H1 (cell line): ENCODE measurements around the gene ELFN1. TPM values are rescaled to one million over a fixed set of nuclear protein-coding genes. Genes with fewer than 3 reads are reported as not detected.

Experiments used
- CTCF ChIA-PET: fragments of 300-600 bp; sonication (Branson Sonifier 250); formaldehyde crosslinking; loops from one replicate; lab custom pipeline; 2021; ENCODE audit not compliant: partially characterized antibody; lab: Charles Lee
- POLR2A ChIA-PET: fragments of 300-600 bp; sonication (Branson Sonifier 250); formaldehyde crosslinking; loops from one replicate; lab custom pipeline; 2021; ENCODE audit warnings: inconsistent platforms; ENCODE audit not compliant: partially characterized antibody; lab: Charles Lee
- DNase-seq, 2 experiments: peaks; one replicate each; pipeline versions ENCODE4 v3.0.0 to v3.0.0-alpha.2; 2010 to 2022; ENCODE audit warnings: low spot score in 2 of 2, low read depth in 1 of 2, mixed read lengths in 1 of 2
- FAIRE-seq: peaks from 2 replicates; lab custom pipeline; 2011; peaks lifted over from hg19 to GRCh38; lab: Jason Lieb, UNC
- H2AFZ ChIP-seq: 2 replicates; pipeline ENCODE4 v1.8.1; 2012; ENCODE audit warnings: low read length, inconsistent platforms
- H2AK5ac ChIP-seq: 2 replicates; pipeline ENCODE4 v1.6.1; 2013; ENCODE audit warnings: low read depth, low read length
- H2BK120ac ChIP-seq: replicated peaks from 2 replicates; pipeline ENCODE3; 2013; ENCODE audit warnings: low read depth, low read length, inconsistent platforms
- H2BK12ac ChIP-seq: 2 replicates; pipeline ENCODE4 v1.6.1; 2013; ENCODE audit warnings: low read depth, low read length
- H2BK15ac ChIP-seq: 2 replicates; pipeline ENCODE4 v1.6.1; 2013; ENCODE audit warnings: low read length
- H2BK20ac ChIP-seq: 2 replicates; pipeline ENCODE4 v1.6.1; 2013; ENCODE audit warnings: low read length
- H2BK5ac ChIP-seq: 2 replicates; pipeline ENCODE4 v1.6.1; 2013; ENCODE audit warnings: low read depth, low read length
- H3K14ac ChIP-seq: 2 replicates; pipeline ENCODE4 v1.6.1; 2013; ENCODE audit warnings: inconsistent platforms; ENCODE audit not compliant: insufficient read length
- H3K18ac ChIP-seq: 2 replicates; pipeline ENCODE4 v1.6.1; 2013; ENCODE audit warnings: low read length; ENCODE audit errors: extremely low read depth
- H3K23ac ChIP-seq: 2 replicates; pipeline ENCODE4 v1.6.1; 2013; ENCODE audit warnings: inconsistent platforms; ENCODE audit not compliant: insufficient read length
- H3K23me2 ChIP-seq: 2 replicates; pipeline ENCODE4 v1.6.1; 2013; ENCODE audit warnings: low read depth, low read length
- H3K27ac ChIP-seq: 2 replicates; pipeline ENCODE4 v1.6.1; 2011; ENCODE audit warnings: low read depth, low read length, inconsistent platforms
- H3K27me3 ChIP-seq, 4 experiments: replicated peaks in 1 of 4; 1 replicate in 1 of 4; 2 replicates in 3 of 4; pipeline versions ENCODE4 v1.6.1 to v1.8.1; 2011 to 2013; ENCODE audit warnings: low read length in 3 of 4, mild to moderate bottlenecking in 3 of 4, inconsistent platforms in 2 of 4, mixed read lengths in 2 of 4, moderate library complexity in 1 of 4; ENCODE audit not compliant: control insufficient read depth in 3 of 4, insufficient read depth in 3 of 4; ENCODE audit errors: extremely low read depth in 1 of 4
- H3K36me3 ChIP-seq, 4 experiments: 2 replicates each; pipeline versions ENCODE4 v1.6.1 to v1.8.1; 2011 to 2013; ENCODE audit warnings: mild to moderate bottlenecking in 4 of 4, low read length in 3 of 4, moderate library complexity in 2 of 4, control low read depth in 1 of 4, inconsistent platforms in 1 of 4; ENCODE audit not compliant: insufficient read depth in 4 of 4, control insufficient read depth in 2 of 4
- H3K4ac ChIP-seq: replicated peaks from 2 replicates; pipeline ENCODE3; 2013; ENCODE audit warnings: low read length, low read depth, mixed read lengths, inconsistent platforms; ENCODE audit not compliant: insufficient read length
- H3K4me1 ChIP-seq, 4 experiments: replicated peaks in 1 of 4; 1 replicate in 1 of 4; 2 replicates in 3 of 4; pipeline versions ENCODE4 v1.6.1 to v1.8.1; 2011 to 2013; ENCODE audit warnings: low read length in 3 of 4, inconsistent platforms in 2 of 4, mixed read lengths in 1 of 4; ENCODE audit not compliant: insufficient read depth in 4 of 4, control insufficient read depth in 3 of 4
- H3K4me2 ChIP-seq, 2 experiments: 2 replicates each; pipeline versions ENCODE4 v1.6.1 to v1.8.1; 2011 to 2013; ENCODE audit warnings: low read depth in 2 of 2, low read length in 2 of 2, control low read depth in 1 of 2, inconsistent platforms in 1 of 2, mild to moderate bottlenecking in 1 of 2; ENCODE audit not compliant: insufficient read depth in 1 of 2
- H3K4me3 ChIP-seq, 4 experiments: fragments of 200-600, 300-600 bp in 1 of 4; sonication (generic), shearing (Covaris generic), sonication (Bioruptor Twin) in 1 of 4; 2 replicates each; pipeline versions ENCODE4 v1.5.1 to v1.8.1; 2011 to 2016; ENCODE audit warnings: low read length in 4 of 4, low read depth in 3 of 4, control low read depth in 2 of 4, inconsistent platforms in 2 of 4, mild to moderate bottlenecking in 2 of 4, mixed read lengths in 1 of 4, moderate library complexity in 1 of 4; ENCODE audit not compliant: insufficient read depth in 2 of 4; ENCODE audit errors: extremely low read depth in 1 of 4
- H3K56ac ChIP-seq: replicated peaks from 2 replicates; pipeline ENCODE3; 2013; ENCODE audit warnings: low read depth, mild to moderate bottlenecking, mixed read lengths, low read length, inconsistent platforms; ENCODE audit not compliant: insufficient read length
- H3K79me1 ChIP-seq: 2 replicates; pipeline ENCODE4 v1.6.1; 2013; ENCODE audit warnings: low read depth, low read length, control low read depth
- H3K79me2 ChIP-seq, 2 experiments: 2 replicates each; pipeline versions ENCODE4 v1.6.1 to v1.8.1; 2012 to 2013; ENCODE audit warnings: low read length in 2 of 2, mild to moderate bottlenecking in 2 of 2, inconsistent platforms in 1 of 2; ENCODE audit not compliant: insufficient read depth in 2 of 2, control insufficient read depth in 1 of 2
- H3K9ac ChIP-seq, 4 experiments: replicated peaks in 1 of 4; 1 replicate in 1 of 4; 2 replicates in 3 of 4; pipeline versions ENCODE4 v1.6.1 to v1.8.1; 2011 to 2013; ENCODE audit warnings: low read depth in 3 of 4, low read length in 3 of 4, control low read depth in 2 of 4, mild to moderate bottlenecking in 2 of 4, moderate library complexity in 2 of 4, inconsistent platforms in 1 of 4; ENCODE audit errors: extremely low read depth in 1 of 4
- H3K9me3 ChIP-seq, 2 experiments: 2 replicates each; pipeline versions ENCODE4 v1.6.1 to v1.8.1; 2012 to 2013; ENCODE audit warnings: mild to moderate bottlenecking in 2 of 2, moderate library complexity in 2 of 2, control low read depth in 1 of 2, inconsistent platforms in 1 of 2, low read depth in 1 of 2, low read length in 1 of 2, mixed read lengths in 1 of 2; ENCODE audit not compliant: insufficient read depth in 2 of 2
- H4K20me1 ChIP-seq, 2 experiments: replicated peaks in 1 of 2; 2 replicates each; pipeline versions ENCODE3 to v1.8.1; 2011 to 2013; ENCODE audit warnings: inconsistent platforms in 2 of 2, low read length in 2 of 2, mild to moderate bottlenecking in 1 of 2; ENCODE audit not compliant: insufficient read depth in 2 of 2, control insufficient read depth in 1 of 2
- H4K5ac ChIP-seq: 2 replicates; pipeline ENCODE4 v1.6.1; 2013; ENCODE audit warnings: low read length, low read depth, mixed read lengths, inconsistent platforms; ENCODE audit not compliant: insufficient read length
- H4K8ac ChIP-seq: 2 replicates; pipeline ENCODE4 v1.8.0; 2013; ENCODE audit warnings: mild to moderate bottlenecking, moderate library complexity, low read length, inconsistent platforms; ENCODE audit not compliant: insufficient read depth; ENCODE audit errors: extremely low read depth
- H4K91ac ChIP-seq: replicated peaks from 2 replicates; pipeline ENCODE3; 2013; ENCODE audit warnings: low read length, mixed read lengths, inconsistent platforms; ENCODE audit not compliant: insufficient read length
- ASH2L ChIP-seq: fragments of 200-600, 300-600 bp; sonication (generic); IDR thresholded peaks from one replicate; pipeline ENCODE4 v1.7.1; 2017; ENCODE audit warnings: low read length
- BACH1 ChIP-seq: IDR thresholded peaks from 2 replicates; pipeline ENCODE4 v1.6.1; 2012; ENCODE audit warnings: low read length, improper control_type of control experiment
- CREB1 ChIP-seq: IDR thresholded peaks from 2 replicates; pipeline ENCODE4 v1.6.1; 2012; ENCODE audit warnings: inconsistent platforms
- JUN ChIP-seq: IDR thresholded peaks from 2 replicates; pipeline ENCODE4 v1.6.1; 2011; ENCODE audit warnings: low read depth, mild to moderate bottlenecking, improper control_type of control experiment, low read length
- MAFK ChIP-seq: IDR thresholded peaks from 2 replicates; pipeline ENCODE4 v1.6.1; 2012; ENCODE audit warnings: low read depth, mild to moderate bottlenecking, improper control_type of control experiment, low read length
- POLR2AphosphoS5 ChIP-seq: IDR thresholded peaks from 2 replicates; pipeline ENCODE4 v1.6.1; 2011; ENCODE audit warnings: low read depth, low read length
- RFX5 ChIP-seq: IDR thresholded peaks from 2 replicates; pipeline ENCODE4 v1.6.1; 2011; ENCODE audit warnings: low read depth, low read length, improper control_type of control experiment, borderline replicate concordance
- SIN3A ChIP-seq, 2 experiments: IDR thresholded peaks in 1 of 2; conservative IDR thresholded peaks in 1 of 2; 2 replicates each; pipeline ENCODE4 v1.6.1; 2011 to 2012; ENCODE audit warnings: low read length in 2 of 2, improper control_type of control experiment in 1 of 2, low read depth in 1 of 2, mild to moderate bottlenecking in 1 of 2
- SP1 ChIP-seq: IDR thresholded peaks from 2 replicates; pipeline ENCODE4 v1.6.1; 2011; ENCODE audit warnings: low read depth, low read length
- SUZ12 ChIP-seq: fragments of 200-600 bp; sonication (generic); IDR thresholded peaks from 2 replicates; pipeline ENCODE4 v1.6.1; 2012; ENCODE audit warnings: mild to moderate bottlenecking, inconsistent platforms, low read length, moderate library complexity, mixed read lengths
- WGBS, 2 experiments: shearing (Covaris generic) in 1 of 2; methylation state at CpG; one replicate each; pipeline versions ENCODE4 v1.1.6 to v1.1.7; 2013 to 2015; ENCODE audit warnings: low lambda C conversion rate in 2 of 2, mixed read lengths in 2 of 2, inconsistent platforms in 1 of 2, low coverage in 1 of 2, missing lambda C conversion rate in 1 of 2; ENCODE audit not compliant: insufficient replicate concordance in 2 of 2, insufficient coverage in 1 of 2, insufficient read length in 1 of 2; ENCODE audit errors: extremely low coverage in 1 of 2, missing lambda C conversion rate in 1 of 2; 5-methylcytosine and 5-hydroxymethylcytosine counted together
- polyA plus RNA-seq, 7 experiments: library from polyadenylated mRNA; depleted of rRNA in 3 of 7; stranded (reverse) in 5 of 7; unstranded in 2 of 7; fragments of >200 nt in 5 of 7; fragments of 200-250 nt in 2 of 7; gene quantifications; 1 replicate in 5 of 7; 2 replicates in 1 of 7; 4 replicates in 1 of 7; pipeline versions ENCODE4 v1.2.1 to v1.2.3, GENCODE V29; 2011 to 2013; ENCODE audit warnings: missing spikeins in 2 of 7, mixed read lengths in 2 of 7
- total RNA-seq: library from RNA; stranded (reverse); fragmentation: NEBNext Ultra II Directional; extraction: Animal tissue kit (Norgen Biotek cat#: 25700); gene quantifications from 2 replicates; pipeline ENCODE4 v1.2.1, GENCODE V29; 2021
- TF ChIP-seq, protein P1 (sequence below), 3 experiments: IDR thresholded peaks; 1 replicate in 2 of 3; 2 replicates in 1 of 3; pipeline versions ENCODE4 v1.5.1 to v1.6.1; 2011; ENCODE audit warnings: low read length in 3 of 3, mild to moderate bottlenecking in 3 of 3, inconsistent platforms in 2 of 3, low read depth in 1 of 3, moderate library complexity in 1 of 3; ENCODE audit not compliant: insufficient read depth in 1 of 3; ENCODE audit errors: control extremely low read depth in 1 of 3
- TF ChIP-seq, protein P2 (sequence below): IDR thresholded peaks from 2 replicates; pipeline ENCODE4 v1.6.1; 2012; ENCODE audit warnings: inconsistent platforms

ELFN1 gene
- total and polyA plus RNA-seq, 2 of the 8 experiments (the other 6 are each of a cell fraction or from before 2014, with no cell fraction given): 2.0 to 4.5 TPM

DNA sequence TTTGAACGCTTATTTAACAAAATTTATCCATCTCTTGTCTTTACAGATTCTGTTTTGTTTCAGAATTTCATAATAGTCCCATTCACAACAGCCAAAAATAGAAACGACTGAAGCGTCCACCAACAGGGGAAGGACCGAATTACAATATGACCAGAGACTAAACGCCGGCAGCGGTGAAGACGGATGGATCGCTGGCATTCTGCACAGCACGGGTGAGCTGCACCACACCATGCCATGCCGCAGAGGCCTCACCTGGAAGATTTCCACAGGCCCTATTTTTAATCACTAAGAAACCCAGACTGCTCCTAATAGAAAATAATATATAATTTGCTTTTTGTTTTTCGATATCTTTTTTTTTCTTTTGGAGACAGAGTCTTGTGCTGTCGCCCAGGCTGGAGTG lies 91.0 kb downstream of the ELFN1 start:
- no peak overlapping the region for H3K4me3 ChIP-seq
- H3K18ac ChIP-seq: no peak overlapping the region
- H4K91ac ChIP-seq: no peak overlapping the region
- H2AK5ac ChIP-seq: no peak overlapping the region
- no peak overlapping the region for H3K4ac ChIP-seq
- no peak for FAIRE-seq
- H3K56ac ChIP-seq: no peak overlapping the region
- no peak for DNase-seq
- H2AFZ ChIP-seq: no peak overlapping the region
- H2BK120ac ChIP-seq: no peak overlapping the region
- peaks cover 0 to 10% (median 5%) of the 10 kb centered on the region in 4 experiments; a peak in 3 of 7 replicates for H3K27me3 ChIP-seq
- H3K4me2 ChIP-seq: no peak overlapping the region
- ChIA-PET POLR2A (no interaction called here), CTCF (interaction anchor here (1.4 to 7.3 kb wide), 2 partner anchors 9 to 38 kb away, joined by 3 to 65 read pairs; no protein-coding TSS in a partner anchor)
- no peaks in the 10 kb centered on the region for H3K79me2 ChIP-seq
- no peaks in the 10 kb centered on the region for H3K36me3 ChIP-seq
- no peak overlapping the region for H4K5ac ChIP-seq
- no peak overlapping the region for H2BK15ac ChIP-seq
- H2BK12ac ChIP-seq: no peak overlapping the region
- peaks cover 0 to 2% of the 10 kb centered on the region in 2 experiments for H4K20me1 ChIP-seq
- H3K9ac ChIP-seq: no peak overlapping the region
- H3K14ac ChIP-seq: no peak overlapping the region
- H3K27ac ChIP-seq: no peak overlapping the region
- H2BK20ac ChIP-seq: no peak overlapping the region
- H3K9me3 ChIP-seq: peaks cover 3 to 17% of the 10 kb centered on the region in 2 experiments; a peak in 3 of 4 replicates
- peaks cover 1 to 7% (median 4%) of the 10 kb centered on the region in 4 experiments; a peak in 5 of 7 replicates for H3K4me1 ChIP-seq
- H3K23ac ChIP-seq: no peak overlapping the region
- peaks cover 4% of the 10 kb centered on the region; the same call in 1 of the 2 replicates for H3K23me2 ChIP-seq
- 92% methylated on average over 13 of the region's 13 CpGs; no CpG with 5 or more reads in 1 of the 2 experiments for WGBS, 2 experiments
- H4K8ac ChIP-seq: no peak overlapping the region
- H2BK5ac ChIP-seq: no peak overlapping the region
- H3K79me1 ChIP-seq: no peaks in the 10 kb centered on the region
- TF ChIP-seq POLR2AphosphoS5: no peak
- TF ChIP-seq MAFK: no peak
- no peak for TF ChIP-seq RFX5
- TF ChIP-seq, protein P1, sequence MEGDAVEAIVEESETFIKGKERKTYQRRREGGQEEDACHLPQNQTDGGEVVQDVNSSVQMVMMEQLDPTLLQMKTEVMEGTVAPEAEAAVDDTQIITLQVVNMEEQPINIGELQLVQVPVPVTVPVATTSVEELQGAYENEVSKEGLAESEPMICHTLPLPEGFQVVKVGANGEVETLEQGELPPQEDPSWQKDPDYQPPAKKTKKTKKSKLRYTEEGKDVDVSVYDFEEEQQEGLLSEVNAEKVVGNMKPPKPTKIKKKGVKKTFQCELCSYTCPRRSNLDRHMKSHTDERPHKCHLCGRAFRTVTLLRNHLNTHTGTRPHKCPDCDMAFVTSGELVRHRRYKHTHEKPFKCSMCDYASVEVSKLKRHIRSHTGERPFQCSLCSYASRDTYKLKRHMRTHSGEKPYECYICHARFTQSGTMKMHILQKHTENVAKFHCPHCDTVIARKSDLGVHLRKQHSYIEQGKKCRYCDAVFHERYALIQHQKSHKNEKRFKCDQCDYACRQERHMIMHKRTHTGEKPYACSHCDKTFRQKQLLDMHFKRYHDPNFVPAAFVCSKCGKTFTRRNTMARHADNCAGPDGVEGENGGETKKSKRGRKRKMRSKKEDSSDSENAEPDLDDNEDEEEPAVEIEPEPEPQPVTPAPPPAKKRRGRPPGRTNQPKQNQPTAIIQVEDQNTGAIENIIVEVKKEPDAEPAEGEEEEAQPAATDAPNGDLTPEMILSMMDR (IDR thresholded peaks at IDR 0.05; ENCODE audit: control extremely low read depth in 1 of 3, insufficient read depth in 1 of 3, low read depth in 1 of 3, low read length in 3 of 3): no peak
- TF ChIP-seq CREB1: no peak
- TF ChIP-seq SIN3A (conservative IDR thresholded peaks at IDR 0.05 in 1 of 2, IDR thresholded peaks at IDR 0.05 in 1 of 2; ENCODE audit: low read depth in 1 of 2, low read length in 2 of 2): no peak
- no peak for TF ChIP-seq JUN
- TF ChIP-seq, protein P2, sequence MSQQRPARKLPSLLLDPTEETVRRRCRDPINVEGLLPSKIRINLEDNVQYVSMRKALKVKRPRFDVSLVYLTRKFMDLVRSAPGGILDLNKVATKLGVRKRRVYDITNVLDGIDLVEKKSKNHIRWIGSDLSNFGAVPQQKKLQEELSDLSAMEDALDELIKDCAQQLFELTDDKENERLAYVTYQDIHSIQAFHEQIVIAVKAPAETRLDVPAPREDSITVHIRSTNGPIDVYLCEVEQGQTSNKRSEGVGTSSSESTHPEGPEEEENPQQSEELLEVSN: no peak
- TF ChIP-seq SP1: no peak
- no peak for TF ChIP-seq BACH1
- TF ChIP-seq ASH2L: no peak
- no peak for TF ChIP-seq SUZ12
